ENCODE results near the gene APOBEC3A.
"Not testable (repeated sequence)": the region's sequence is repeated elsewhere in the genome, so short reads cannot be mapped to it uniquely, and the experiment has no call there.

The APOBEC3A gene

DNA sequence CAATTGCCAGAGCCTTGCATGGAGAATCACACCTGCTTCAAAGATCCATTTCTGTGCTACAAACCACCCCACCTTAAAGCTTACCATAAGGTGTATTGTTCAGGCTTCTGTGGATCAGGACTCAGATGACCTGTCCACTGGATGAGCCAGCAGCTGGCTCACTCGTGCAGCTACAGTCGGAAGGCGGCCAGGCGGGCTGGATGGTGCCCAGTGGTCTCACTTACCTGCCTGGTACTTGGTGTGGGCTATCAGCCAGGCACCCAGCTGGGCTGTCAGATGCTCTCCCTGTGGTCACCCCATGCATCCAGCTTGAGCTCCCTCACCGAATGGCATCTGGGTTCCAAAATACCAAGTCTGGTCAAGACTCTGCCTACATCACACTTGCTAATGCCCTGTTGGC is 13.8 kb downstream of the APOBEC3A start:
- no peak overlapping the region for H3K4me3 ChIP-seq (replicated peaks; ENCODE audit: low read depth, low read length)
- no peak for DNase-seq (ENCODE audit: low read depth)
- no peak for TF ChIP-seq CTCF (IDR thresholded peaks at IDR 0.05; ENCODE audit: low read length, missing control alignments)

DNA sequence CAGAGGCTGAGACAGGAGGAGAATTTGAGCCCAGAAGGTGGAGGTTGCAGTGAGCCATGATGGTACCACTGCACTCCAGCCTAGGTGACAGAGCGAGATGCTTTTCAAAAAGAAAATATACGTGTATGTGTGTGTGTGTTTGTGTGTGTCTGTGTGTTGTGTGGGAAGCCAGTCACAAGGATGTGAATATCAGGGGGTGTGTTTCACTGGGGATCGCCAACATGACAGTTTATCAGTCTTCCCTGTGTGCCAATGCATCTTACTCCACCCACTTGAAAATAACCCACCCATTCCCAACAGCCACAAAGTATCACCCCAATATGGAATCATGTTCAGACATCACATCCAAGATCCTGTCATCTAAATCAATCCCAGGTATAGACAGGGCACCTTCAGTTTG is 14.4 kb downstream of the APOBEC3A start:
- no peak for TF ChIP-seq CTCF (IDR thresholded peaks at IDR 0.05; ENCODE audit: low read length, missing control alignments)
- H3K4me3 ChIP-seq (replicated peaks; ENCODE audit: low read depth, low read length): no peak overlapping the region
- DNase-seq (ENCODE audit: low read depth): no peak

- no peak for DNase-seq (ENCODE audit: low read depth)
- no peak for TF ChIP-seq CTCF (IDR thresholded peaks at IDR 0.05; ENCODE audit: low read length, missing control alignments)
- H3K4me3 ChIP-seq (replicated peaks; ENCODE audit: low read depth, low read length): no peak overlapping the region
Measured at GRCh38 chr22:38972558-38972957, 15.1 kb downstream of the APOBEC3A start.

- peak; percentile 19 for DNase-seq (ENCODE audit: low read depth)
- peak; percentile 69 for TF ChIP-seq CTCF (IDR thresholded peaks at IDR 0.05; ENCODE audit: low read length, missing control alignments)
Measured at GRCh38 chr22:38973289-38974169, 16.1 kb downstream of the APOBEC3A start.

DNA sequence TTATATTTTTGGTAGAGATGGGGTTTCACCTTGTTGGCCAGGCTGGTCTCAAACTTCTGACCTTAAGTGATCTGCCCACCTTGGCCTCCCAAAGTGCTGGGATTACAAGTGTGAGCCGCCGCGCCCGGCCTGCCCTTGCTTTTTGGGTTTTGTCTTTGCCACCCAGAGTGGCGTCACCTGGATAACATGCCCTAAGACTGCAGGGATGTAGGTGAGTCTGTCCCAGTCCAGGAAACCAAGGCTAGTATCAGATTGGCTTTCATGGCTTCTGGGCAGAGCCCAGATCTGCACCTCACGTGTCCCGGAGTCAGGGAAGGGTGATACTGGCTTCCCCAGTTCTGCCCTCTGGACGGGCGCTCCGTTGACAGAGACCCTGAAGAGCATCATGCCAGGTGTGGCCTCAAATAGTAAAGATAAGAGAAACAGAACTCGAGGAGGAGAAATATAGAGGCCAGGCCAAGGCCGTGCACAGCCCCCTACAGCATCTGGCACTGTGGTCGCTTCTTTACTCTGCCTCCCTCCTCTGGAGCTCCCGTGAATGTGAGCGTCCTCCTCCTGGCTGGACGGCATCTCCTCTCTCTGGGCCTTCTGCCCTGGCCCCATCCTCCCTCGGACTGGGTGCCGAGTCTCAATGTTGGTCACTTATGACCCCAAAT is 16.9 kb downstream of the APOBEC3A start:
- H3K4me3 ChIP-seq (replicated peaks; ENCODE audit: low read depth, low read length): no peak overlapping the region
- TF ChIP-seq CTCF (IDR thresholded peaks at IDR 0.05; ENCODE audit: low read length, missing control alignments): no peak
- no peak for DNase-seq (ENCODE audit: low read depth)

More at GRCh38 chr22:38973289-38974169, 16.1 kb downstream of the APOBEC3A start:
- no peak overlapping the region for H3K4me3 ChIP-seq (replicated peaks; ENCODE audit: low read depth, low read length)

DNA sequence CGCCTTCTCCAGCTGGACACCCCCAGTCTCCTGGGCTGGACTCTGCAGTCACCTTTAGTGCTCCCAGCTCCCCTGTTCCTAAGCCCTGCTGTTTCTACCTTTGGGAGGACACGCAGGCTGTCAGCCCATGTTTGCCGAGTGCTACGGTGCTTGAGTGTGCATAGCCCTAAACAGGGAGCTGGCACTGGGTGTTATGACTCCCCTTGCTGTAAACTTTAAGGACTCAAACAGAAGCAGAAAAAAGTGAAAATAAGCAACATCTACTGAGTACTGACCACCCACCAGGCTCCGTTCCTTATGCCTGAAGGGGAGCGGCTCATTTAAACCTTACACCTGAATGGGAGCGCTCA is 17.4 kb downstream of the APOBEC3A start:
- no peak overlapping the region for H3K4me3 ChIP-seq (replicated peaks; ENCODE audit: low read depth, low read length)
- TF ChIP-seq CTCF (IDR thresholded peaks at IDR 0.05; ENCODE audit: low read length, missing control alignments): no peak
- no peak for DNase-seq (ENCODE audit: low read depth)

DNA sequence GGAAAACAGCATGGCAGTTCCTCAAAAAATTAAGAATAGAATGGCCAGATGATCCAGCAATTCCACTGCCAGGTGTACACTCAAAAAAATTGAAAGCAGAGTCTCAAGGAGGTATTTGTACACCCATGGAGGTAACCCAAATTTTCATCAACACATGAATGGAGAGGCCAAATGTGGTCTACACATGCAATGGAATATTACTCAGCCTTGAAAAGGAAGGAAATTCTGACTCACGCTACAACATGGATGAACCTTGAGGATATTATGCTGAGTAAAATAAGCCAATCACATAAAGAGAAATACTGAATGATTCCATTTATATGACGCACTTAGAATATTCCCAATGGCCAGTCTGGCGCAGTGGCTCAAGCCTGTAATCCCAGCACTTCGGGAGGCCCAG is 19.9 kb downstream of the APOBEC3A start:
- DNase-seq (ENCODE audit: low read depth); H3K4me3 ChIP-seq (replicated peaks; ENCODE audit: low read depth, low read length): not testable (repeated sequence)

- not testable (repeated sequence) for H3K4me3 ChIP-seq (replicated peaks; ENCODE audit: low read depth, low read length); DNase-seq (ENCODE audit: low read depth)
Measured at GRCh38 chr22:38980587-38980986, 23.2 kb downstream of the APOBEC3A start.
